Activated CD4-positive, CD25-positive, alpha-beta regulatory T cell treated with anti-CD3 and anti-CD28 coated beads, Interleukin-2, amount 50 U/mL, for 72 hours (primary cell): Measurements from ENCODE around the gene NEDD4L.
"Not testable (repeated sequence)": the region's sequence is repeated elsewhere in the genome, so short reads cannot be mapped to it uniquely, and the experiment has no call there.

ENCODE experiments used
- DNase-seq: peaks from one replicate; pipeline ENCODE4 v3.0.0; 2021

Gene NEDD4L

GRCh38 chr18:58272779-58273435, 228.9 kb downstream of the NEDD4L start:
- no peak for DNase-seq

DNA sequence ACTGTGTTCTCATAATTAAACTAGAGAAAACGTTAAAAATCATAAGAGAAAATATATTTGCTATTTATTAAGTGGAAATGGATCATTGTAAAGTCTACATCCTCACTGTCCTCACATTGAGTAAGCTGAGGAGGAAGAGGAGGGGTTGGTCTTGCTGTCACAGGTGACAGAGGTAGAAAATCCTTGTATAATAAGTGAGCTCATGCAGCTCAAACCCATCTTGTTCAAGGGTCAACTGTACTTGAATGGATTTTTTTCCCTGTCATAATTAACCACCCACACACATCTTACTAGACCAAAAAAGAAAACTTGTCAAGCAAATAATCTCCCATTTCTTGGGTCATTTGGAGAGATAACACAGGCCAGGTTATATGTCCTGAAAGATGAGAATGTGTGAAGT, 231.2 kb downstream of the NEDD4L start:
- no peak for DNase-seq

DNA sequence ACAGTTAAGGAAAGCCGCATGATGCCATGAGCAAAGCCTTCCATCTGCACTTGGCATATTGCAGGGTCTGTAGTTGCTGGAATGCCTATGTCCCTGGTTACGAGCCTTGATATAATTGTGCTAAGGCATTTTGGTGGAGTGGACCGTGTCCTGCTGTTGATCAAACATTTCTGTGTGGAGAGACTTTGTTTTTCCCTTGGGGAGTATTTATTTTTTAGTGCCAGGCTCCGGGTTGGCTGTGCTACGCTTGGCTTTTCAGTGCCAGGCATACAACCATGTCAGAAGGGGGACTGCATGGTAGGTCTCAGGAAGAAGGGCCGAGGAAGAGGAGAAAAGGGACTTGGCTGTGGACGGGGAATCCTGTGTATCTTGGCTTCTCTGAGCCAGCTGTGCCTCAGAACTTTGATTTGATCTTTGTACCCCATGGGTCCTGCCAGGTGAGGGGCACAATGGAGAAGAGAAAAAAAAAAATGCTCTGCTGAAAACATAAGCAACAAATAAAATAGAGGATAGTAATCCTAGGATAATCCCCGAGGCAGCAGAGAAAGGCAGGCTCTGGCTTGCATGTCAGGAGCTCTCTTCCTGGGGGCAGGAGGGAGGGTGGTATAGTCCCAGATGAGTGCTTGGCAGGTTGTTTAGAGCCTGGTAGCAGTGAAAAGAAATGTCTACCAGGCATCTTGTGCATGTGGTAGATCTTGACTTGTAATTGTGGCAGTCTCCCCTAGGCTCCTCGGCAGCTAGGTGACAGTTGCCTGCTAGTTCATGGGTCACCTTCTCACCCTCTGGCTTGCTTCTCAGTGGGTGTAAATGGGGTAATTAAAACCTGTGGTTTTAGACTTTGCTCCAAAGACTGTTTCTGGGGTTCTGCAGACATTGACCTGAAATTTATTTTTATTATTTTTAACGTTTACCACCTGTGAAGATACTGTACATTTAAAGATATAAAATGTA, 233.0 kb downstream of the NEDD4L start:
- no peak for DNase-seq

- DNase-seq: no peak
Measured at GRCh38 chr18:58279504-58280175, 235.6 kb downstream of the NEDD4L start.

DNA sequence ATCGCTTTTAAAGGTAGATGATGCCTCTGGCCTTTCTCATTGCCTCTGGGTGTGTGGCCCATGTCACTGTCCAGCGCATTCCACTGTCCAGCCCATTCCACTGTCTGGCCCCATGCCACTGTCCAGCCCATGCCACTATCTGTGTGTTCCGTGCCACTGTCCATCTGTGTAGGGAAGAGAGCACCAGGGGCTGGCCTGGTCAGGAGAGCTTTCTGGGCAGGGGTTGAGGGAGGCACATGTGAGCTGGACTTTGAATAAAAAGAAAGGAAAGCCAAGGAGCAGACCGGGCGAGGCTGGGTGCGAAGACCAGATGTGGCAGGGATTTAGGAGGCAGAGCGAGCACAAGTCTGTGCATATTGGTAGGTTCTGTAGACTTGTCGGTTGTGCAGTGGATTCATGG, 236.2 kb downstream of the NEDD4L start:
- no peak for DNase-seq

- DNase-seq: not testable (repeated sequence)
Measured at GRCh38 chr18:58282872-58283271, 238.8 kb downstream of the NEDD4L start.

- no peak for DNase-seq
Measured at GRCh38 chr18:58284699-58285448, 240.8 kb downstream of the NEDD4L start.

GRCh38 chr18:58285449-58286130, 241.6 kb downstream of the NEDD4L start:
- no peak for DNase-seq

DNA sequence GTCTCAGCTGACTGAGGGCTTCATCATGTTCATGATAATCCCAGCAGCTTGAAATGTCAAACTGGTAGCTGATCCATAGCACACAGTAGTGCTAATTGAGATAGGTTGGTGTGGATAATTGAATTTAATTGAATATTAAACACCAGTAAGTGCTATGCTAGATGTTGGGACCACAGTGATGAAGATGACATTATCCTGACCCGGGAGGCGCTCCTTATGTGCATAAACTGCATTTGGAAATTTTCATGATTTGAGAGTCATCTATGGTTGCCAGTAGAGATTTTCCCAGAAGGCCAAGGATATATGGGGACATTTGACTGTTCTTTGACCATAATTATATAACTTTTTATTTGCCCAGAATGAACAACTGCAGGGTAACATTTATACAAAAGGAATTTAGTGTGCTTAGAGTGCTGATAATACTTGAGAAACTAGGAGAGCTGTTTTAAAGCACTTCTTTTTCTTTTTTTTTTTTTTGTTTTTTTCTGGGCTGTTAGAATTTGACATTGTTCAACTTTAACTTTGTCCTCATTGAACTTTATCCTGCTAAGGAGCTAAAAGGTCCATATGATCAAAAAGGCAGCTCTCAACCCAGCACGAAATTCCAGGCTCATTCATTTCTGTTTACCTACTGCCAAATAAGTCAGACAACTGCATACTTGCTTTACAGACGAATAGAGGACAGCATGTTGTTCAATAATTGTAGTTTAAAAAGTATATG, 242.8 kb downstream of the NEDD4L start:
- DNase-seq: no peak

DNA sequence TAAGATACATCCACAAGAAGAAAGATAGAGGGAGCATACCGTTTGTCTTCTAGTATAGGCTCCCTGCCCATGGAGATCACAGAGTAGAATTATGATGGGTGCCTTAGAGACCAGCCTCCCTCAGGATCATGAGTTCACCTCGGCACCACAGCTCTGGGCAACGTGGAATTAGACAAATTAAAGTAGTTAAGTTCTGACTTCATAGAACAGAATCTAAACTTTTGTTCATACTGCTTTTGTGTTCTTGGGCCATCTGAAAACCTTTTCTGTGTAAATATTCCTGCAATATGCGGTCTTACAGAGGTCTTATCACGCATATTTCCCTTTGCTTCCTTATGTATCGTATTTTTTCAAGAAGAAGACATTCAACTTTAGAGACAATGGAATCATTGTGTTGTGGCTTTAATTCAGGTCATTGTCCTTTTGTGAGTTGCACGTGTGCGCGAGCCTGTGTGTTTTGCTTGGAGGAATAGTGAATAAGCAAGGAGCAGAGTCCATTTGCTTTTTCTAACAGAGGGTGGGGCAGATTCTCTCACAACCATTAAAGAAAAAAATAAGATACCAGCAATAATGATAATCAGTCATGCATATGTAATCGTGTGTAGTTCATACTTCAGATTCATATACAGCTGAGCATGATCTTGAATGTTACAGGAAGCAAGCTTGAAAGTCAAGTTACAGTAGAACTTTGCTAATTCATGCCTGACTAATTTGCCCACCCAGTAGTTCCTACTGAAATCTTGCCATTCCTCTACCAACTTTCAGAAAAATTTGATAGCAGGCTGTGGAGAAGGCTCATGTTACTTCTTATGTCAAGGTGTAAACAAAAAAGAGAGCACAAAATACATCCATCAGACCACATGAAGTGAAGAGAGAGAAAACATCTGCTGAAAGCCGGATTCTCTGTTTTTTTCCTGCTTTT, 243.6 kb downstream of the NEDD4L start:
- DNase-seq: no peak

DNA sequence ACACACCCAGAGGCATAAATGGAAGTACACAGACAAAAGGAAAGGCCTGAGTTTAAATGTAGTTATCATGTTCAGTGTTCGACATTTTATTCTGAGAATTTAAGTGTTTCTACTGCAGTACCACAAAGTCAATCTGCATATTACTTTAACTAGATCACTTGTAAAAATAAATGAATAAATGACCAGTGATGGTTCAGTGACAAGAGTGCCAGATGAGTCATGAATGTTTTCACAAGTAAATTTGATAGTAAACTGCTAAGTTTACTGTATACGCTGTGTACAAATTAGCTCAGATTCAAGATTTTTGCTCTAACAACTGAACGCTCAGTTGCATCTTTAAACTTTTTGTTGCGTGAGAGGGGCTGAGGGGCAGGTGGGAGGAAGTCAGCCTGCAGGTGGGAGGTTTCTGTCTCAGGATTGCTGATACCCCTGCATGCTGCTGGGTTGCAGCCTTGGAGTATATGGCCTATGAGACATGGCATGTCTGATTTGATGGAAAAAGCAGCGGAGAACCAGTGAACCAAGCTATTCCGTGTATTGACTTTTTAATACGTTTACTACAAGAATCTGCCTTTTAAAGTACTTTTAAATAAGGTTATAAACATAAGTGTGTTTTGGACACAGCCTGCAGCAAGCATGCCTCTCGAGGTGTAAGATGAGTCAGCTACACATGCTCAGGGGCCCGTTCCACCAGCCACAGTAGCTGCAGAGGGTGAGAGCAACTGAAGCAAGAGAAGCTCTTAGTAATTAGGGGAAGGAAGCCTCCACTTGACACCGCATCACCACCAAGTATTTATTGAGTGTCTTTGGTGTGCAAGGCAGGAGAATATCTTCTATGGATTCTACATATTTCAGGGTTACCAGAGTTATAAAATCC, 245.1 kb downstream of the NEDD4L start:
- DNase-seq: no peak

GRCh38 chr18:58290116-58290695, 246.2 kb downstream of the NEDD4L start:
- no peak for DNase-seq

GRCh38 chr18:58291131-58291530, 247.1 kb downstream of the NEDD4L start:
- no peak for DNase-seq

GRCh38 chr18:58292638-58293037, 248.6 kb downstream of the NEDD4L start:
- no peak for DNase-seq

GRCh38 chr18:58297198-58297597, 253.2 kb downstream of the NEDD4L start:
- no peak for DNase-seq

GRCh38 chr18:58298251-58299134, 254.5 kb downstream of the NEDD4L start:
- no peak for DNase-seq

- no peak for DNase-seq
Measured at GRCh38 chr18:58299135-58299473, 255.1 kb downstream of the NEDD4L start.

DNA sequence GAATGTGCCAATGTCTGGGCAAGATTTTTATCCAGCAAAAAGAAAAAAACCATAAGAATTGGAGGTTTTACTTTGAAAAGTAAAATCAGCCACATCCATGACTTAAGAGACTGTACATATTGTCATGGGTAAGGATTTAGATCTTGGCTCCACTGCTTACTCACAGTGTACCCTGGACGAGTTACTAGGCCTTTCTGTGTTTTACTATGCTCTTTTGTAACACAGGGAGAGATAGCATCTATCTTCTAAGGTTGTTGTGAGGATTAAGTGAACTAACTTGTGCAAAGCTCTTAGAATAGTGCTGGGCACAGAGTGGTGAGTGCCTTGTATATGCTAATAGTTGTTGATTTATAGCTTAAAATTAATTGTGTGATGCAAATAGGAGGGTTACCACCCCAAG, 255.9 kb downstream of the NEDD4L start:
- DNase-seq: no peak
